DMS 273 (cell line): ENCODE data around the gene CHCHD6.
A peak's percentile ranks its signal among the peaks of the same experiment; 100 is the strongest.

Experiments used
- DNase-seq: peaks from one replicate; lab custom pipeline; 2025; ENCODE audit not compliant: unreplicated experiment; lab: John Stamatoyannopoulos, UW

CHCHD6 gene

DNA sequence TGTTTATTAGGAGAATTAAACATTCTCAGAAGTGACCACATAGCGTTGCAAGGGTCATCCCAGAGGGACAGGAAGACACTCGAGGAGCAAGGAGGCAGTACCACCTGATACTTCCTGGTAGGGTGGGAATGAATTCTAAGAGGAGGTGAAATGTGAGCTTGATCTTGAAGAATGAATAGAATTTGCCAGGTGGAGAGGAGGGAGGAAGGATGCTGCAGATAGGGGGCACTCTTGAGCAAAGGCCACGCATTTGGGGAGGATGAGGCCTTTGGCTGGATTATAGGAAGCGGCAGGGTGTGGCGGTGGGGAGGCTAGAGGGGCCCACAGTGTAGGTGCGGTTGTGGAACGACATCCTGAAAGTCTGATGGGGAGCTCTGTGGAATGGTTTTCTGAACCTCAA lies 33.5 kb downstream of the CHCHD6 start:
- DNase-seq = no peak

DNA sequence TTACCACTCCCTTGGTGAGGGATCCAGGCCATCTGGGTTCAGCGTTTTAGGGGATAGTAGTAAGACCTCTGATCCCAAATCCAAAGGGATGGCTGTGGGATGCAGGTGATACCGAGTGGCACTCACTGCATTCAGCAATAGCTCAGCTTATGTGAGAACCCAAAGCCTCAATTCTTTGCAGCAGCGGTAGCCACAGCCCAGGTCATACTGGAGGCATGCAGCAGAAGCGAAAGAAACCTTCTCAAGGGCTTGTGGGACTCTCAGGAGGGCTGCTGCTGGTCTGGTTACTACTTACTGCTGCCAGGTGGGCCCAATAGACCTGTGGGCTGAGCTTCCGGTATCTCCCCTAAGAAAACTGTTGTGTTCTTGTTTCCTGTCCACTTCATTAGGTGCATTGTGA lies 38.0 kb downstream of the CHCHD6 start:
- no peak for DNase-seq

GRCh38 chr3:126743350-126743749 lies 39.3 kb downstream of the CHCHD6 start:
- DNase-seq = no peak

DNA sequence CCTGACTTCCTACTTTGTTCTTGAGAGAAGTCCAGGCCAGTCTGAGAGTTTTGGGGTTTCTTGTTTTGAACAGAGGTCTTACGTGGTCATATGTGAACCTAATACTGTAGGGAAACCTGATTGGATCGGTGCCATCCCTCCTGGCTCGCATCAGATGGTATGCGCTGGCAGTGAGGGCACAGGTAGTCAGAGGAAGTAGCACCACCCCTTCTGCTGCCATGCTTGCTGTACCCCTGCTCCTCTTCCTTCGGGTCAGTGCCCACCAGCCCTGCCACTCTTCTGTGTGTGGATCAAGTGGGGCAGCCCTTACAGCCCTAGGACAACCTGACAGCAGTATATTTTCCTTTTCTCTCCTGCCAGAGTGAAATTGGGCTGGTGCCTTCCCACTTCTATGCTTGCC lies 39.7 kb downstream of the CHCHD6 start:
- DNase-seq = no peak

GRCh38 chr3:126745760-126746394 lies 41.8 kb downstream of the CHCHD6 start:
- DNase-seq = peak; percentile 29

DNA sequence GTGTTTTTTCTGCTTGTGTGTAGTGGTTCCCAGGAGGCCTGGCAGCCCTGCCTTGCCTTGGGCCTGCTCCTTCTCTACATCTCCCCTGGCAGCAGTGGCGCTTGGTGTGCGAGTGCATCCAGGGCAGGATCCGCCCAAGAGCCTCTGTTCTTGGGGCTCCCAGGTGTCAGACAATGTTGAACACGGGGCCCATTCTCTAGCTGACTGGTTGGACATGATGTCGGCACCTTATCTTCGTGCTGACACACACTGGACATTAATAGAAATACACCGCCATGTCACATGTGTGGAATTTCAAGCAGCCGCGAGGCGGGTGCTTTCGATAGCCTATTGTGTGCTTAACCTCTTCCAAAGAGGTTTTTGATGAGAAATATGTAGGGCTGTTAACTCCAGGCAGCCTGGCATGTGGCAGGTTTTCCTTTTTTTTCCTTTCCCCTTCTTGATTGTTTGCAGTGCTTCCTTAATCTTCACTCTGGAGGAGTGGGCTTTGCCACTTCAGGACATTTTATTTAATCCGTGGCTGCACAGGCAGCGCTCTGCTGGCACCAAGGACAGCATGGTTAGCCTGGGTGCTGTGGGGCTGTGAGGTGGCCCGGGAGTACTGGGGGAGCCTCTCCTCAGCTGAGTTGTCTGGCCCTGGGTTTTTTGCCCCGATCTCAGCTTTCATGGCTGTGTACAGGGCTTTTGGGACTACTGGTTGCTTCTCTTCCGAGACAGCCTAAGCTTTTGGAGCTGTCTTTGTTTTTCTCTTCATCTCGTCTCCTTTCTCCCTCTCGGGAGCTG lies 42.5 kb downstream of the CHCHD6 start:
- DNase-seq = peak; percentile 26

- no peak for DNase-seq
These were observed 43.7 kb downstream of the CHCHD6 start for GRCh38 chr3:126747768-126748167.

DNA sequence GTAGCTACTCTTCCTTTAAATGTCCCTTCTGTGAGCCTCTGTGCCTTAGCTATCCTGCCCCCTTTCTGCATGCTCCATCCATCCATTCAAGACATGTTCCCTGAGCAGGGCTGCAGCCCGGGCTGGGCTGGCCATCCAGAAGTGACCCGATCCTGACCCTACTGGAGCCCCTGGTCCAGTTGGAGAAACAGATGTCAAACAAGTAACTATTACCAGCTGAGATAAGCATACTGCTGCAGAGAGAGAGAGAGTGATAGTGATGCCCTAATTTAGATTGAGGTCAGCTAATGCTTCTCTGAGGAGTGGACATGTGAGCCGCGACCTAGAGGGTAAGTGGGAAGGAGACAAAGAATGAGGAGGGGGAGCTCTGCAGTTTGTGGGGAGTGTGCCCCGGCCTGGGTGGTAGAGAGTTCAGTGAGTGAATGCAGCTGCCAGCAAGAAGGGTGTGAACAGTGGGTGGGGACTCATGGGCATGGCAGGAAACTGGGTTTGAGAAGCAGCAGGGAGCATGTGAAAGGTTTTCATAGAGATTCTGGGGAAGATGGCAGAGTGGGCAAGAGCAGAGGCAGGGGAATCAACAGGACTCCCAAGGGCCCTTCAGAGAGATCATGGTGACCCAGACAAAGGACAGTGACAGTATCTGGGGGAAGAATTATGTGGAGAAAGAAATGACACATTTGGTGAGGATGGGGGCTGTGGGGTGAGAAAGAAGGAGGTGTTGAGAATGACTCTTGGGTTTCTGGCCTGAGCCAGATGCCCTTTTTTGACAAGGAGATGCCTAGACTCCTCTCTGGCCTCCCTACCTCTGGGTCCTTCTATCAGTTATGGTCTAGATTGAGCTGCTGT lies 44.9 kb downstream of the CHCHD6 start:
- DNase-seq = no peak

- no peak for DNase-seq
These were observed 45.5 kb downstream of the CHCHD6 start for GRCh38 chr3:126749547-126749875.

GRCh38 chr3:126749931-126750755 lies 46.1 kb downstream of the CHCHD6 start:
- no peak for DNase-seq

GRCh38 chr3:126750756-126751121 lies 46.7 kb downstream of the CHCHD6 start:
- peak; percentile 94 for DNase-seq

- DNase-seq = no peak
These were observed 47.7 kb downstream of the CHCHD6 start for GRCh38 chr3:126751611-126752302.

- peak; percentile 92 for DNase-seq
These were observed 48.5 kb downstream of the CHCHD6 start for GRCh38 chr3:126752303-126753190.

- DNase-seq = no peak
These were observed 49.4 kb downstream of the CHCHD6 start for GRCh38 chr3:126753191-126754160.

GRCh38 chr3:126755866-126756265 lies 51.8 kb downstream of the CHCHD6 start:
- DNase-seq = no peak

GRCh38 chr3:126758026-126758425 lies 54.0 kb downstream of the CHCHD6 start:
- peak; percentile 31 for DNase-seq

GRCh38 chr3:126758882-126759281 lies 54.8 kb downstream of the CHCHD6 start:
- DNase-seq = no peak

GRCh38 chr3:126760541-126760940 lies 56.5 kb downstream of the CHCHD6 start:
- no peak for DNase-seq
